ENCODE data around the gene RFX2.
"Not testable (repeated sequence)": the region's sequence is repeated elsewhere in the genome, so short reads cannot be mapped to it uniquely, and the experiment has no call there.

RFX2 gene

GRCh38 chr19:5966941-5967340, 143.4 kb downstream of the RFX2 start:
- DNase-seq, result no peak

DNA sequence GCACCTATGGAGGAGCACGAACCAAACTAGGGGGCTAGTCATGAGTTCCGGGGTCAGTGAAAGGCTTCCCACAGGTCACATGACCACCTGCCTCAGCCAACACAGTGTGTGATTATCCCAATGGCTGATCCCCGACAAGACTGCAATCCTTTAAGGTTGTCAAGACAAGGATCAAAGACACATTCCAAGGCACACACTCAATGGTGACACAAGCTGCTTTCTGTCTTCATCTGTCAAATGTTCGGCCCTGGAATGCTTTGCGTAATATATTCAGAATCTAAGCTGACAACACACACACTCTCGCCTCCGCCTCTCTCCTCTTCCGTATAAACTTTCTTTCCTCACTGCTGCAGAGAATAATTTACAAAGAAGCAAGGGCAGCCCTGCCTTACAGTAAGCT, 144.1 kb downstream of the RFX2 start:
- DNase-seq, result no peak

DNA sequence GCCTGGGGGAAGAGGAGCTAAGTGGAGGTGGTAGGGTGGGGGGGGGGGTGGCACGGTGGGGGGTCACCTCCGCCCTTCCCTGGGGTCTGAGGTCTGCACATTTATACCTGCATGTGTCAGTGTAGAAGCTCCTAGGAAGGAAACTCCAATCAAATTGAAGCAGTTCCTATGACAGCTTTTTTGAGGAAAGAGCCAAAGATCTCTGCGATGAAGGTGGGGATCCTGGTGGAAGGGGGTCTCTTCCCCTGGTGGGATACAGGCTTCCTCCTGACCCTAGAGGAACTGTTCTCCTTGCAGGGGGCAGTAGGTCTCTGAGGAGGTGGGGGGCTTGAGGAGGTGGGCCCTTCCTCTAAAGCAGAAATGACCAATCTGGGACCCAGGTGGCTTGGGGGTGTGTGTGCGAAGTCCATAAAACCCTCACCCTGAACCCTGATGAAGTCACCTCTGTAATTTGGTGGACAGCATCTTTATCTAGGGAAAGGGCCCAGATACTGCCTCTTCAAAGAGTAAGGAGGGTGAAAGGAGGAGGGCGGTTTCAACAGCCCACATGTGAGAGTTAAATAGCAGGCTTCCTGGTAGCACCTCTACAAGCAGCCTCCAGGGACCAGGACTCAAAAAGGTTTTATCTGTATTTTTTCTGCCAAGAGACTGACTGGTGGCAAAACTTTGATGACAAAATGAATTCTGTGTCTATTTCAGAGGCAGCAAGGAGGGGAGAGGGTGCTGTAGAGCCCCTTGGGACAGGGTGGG, 145.3 kb downstream of the RFX2 start:
- no peak for DNase-seq

DNA sequence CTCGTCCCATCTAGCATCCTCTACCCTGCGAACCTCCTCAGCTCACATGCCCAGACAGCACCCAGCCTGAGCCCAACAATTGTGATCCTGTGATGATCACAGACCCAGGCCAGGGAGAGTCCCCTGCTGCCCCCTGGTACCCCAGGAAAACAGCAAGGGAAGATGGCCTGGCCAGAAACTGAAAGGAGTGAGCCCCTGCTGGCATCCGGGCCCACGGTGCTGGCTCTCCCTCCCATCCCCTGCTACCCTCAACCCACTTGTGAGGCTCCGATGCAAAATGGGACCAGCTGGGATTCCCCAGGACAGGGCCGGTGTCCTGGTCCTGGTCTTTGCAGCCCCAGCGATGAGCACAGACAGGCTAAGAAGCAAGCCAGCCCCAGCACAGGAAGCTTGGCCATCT, 146.4 kb downstream of the RFX2 start:
- DNase-seq, result no peak

DNA sequence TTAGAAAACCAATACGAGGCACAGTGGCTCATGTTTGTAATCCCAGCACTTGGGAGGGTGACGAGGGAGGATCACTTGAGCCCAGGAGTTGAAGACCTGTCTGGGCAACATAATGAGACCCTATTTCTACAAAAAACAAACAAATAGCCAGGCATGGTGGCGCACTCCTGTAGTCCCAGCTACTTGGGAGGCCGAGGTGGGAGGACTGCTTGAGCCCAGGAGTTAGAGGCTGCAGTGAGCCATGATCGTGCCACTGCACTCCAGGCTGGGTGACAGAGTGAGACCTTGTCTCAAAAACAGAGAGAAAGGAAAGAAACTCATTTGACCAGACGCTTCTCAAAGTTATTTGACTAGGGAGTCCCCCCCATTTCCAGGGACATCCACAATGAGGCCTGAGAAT, 147.0 kb downstream of the RFX2 start:
- not testable (repeated sequence) for DNase-seq

- no peak for DNase-seq
These were observed 148.0 kb downstream of the RFX2 start for GRCh38 chr19:5961969-5962945.

DNA sequence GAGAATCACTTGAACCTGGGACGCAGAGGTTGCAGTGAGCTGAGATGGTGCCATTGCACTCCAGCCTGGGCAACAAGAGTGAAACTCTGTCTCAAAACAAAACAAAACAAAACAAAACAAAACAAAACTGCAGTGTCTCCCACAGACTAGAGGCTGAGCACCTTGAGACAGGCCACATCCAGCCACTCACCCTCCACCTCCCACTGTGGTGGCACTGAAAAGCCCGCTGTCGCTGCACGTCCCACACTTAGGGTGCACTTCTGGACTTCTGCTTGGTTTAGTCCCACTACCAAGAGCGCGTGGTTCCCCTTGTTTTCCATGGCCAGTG, 148.7 kb downstream of the RFX2 start:
- not testable (repeated sequence) for DNase-seq

GRCh38 chr19:5960005-5961001, 150.0 kb downstream of the RFX2 start:
- DNase-seq, result no peak

DNA sequence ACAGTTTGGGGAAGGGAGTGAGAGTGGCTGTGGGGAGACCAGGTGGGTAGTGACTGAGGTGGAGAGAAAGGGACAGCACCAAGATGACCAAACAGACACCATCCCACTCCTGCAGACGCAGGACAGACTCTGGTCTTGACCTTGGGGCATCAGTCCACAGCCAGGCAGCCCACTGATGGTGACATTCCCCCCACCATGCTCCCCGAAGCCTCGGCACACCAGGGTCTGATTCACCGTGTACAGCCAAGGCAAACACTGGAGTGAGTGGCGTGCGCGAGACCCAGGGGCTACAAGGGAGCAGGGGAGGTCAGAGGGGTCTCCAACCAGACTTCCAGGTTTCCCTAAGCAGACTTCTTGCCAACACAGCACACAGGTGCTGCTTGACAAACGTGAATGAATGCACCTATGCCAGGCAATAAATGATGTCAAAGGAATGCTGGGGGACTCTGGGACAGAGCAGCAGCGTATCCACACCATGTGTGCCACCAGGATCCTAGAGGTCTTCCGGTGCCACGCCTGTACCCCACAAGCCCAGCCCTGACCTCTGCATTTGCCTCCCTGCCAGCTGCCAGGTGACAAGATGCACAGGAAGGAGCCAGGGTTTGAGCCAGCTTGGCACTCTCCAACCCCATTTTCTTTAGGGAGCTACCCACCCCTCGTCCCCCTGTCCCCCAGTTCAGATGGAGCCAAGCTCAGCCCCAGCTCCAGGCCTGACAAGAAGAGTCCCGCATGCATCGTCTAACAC, 150.9 kb downstream of the RFX2 start:
- DNase-seq, result no peak

DNA sequence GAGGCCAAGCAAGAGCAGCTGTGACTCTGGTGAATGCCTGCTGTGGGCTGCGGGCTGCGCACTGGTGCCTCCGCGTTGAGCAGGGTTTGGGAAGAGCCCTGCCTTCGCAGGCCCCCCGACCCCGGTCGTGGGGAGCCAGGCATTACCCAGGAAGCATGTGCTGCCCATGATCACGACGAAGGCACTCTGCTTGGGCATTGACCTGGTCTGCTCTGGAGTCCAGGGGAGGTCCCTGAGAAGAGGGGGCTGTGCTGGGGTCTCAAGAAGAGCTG, 151.5 kb downstream of the RFX2 start:
- DNase-seq, result no peak

DNA sequence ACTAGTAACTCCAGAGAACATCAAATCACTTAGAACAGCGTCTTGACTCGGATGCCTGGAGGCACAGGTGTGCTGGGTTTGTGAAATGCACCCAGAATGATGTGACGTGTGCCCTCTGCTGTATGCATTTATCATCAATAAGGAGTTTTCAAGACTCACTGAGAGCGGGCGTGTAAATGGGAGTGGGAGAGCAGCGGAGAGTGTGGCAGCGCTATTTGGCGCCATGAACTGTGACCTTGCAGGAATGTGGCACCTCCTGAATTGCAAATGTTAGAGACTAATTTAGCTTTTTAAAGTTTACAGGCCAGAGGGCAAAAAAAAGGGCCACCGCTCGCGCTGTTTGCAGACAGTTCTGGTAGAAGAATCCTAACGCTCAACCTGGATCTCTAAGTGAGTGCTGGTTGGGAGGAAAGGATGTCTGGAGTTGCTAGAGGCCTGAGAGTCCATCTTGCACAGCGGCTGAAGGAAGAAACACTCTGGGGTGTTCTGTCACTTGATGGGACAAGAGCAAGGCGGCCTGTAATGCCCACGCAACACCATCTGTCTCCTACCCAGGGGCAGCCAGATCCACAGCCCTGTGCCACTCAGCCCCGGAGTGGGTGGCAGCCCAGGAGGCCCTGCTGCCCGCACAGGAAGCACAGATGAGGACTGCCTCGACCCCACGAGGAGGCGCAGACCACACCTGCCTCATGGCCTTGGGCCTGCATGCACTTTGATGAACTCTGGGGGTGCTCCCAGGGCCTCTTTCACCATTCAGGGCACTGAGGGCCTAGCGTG, 152.0 kb downstream of the RFX2 start:
- DNase-seq, result no peak

DNA sequence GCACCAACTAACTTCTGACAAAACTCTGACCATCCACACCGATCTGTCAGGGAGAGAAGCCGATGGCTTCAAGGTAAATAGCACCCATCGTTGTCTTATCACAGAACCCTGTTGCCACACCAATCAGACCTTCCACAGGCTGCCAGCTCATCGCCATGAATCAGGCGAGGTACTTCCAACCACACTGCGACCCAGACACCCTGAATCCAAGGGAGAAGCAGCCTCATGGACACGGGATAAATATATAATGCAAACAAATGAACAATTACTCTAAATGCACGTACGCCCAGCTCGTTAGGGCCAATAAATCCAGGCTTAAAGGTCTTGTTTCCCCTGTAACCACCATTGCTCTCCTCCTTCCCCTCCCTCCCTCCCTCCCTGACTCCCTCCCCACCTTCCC, 153.1 kb downstream of the RFX2 start:
- DNase-seq, result no peak

DNA sequence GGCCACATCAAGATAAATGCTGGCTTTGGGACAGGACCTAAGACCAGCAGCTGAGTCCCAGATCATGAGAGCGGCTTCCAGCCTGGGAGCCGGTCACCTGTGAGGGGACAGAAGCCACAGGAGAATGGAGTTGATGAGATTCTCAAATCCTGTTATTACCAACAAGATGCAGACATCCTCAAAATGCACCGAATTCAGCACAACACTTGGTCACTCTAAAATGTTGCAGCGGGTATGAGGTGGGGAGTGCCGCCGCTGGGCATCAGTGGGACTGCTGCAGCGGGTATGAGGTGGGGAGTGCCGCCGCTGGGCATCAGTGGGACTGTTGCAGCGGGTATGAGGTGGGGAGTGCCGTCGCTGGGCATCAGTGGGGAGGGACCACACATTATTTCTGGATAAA, 153.6 kb downstream of the RFX2 start:
- no peak for DNase-seq

GRCh38 chr19:5956323-5956722, 154.0 kb downstream of the RFX2 start:
- DNase-seq, result no peak

GRCh38 chr19:5955636-5955935, 154.7 kb downstream of the RFX2 start:
- no peak for DNase-seq

DNA sequence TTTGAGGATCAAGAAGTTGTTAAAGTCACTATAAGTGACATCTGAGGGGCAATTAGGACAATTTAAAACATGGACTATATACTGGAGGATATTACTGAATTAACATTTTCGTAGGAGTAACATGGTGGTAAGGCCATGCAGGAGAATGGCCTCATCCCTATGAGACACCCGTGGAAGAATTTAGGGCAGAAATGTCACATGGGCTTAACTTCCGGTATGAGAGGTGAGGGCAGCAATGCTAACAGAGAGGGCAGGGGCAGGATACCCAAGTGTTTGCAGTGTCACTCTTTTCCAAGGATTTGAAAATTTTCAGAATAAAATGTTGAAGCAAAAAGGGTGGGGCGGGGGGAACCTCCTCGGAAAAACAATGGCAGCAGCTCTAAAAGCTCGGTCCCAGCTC, 156.0 kb downstream of the RFX2 start:
- DNase-seq, result no peak

GRCh38 chr19:5953680-5954213, 156.6 kb downstream of the RFX2 start:
- DNase-seq, result no peak

GRCh38 chr19:5953030-5953589, 157.2 kb downstream of the RFX2 start:
- DNase-seq, result no peak

DNA sequence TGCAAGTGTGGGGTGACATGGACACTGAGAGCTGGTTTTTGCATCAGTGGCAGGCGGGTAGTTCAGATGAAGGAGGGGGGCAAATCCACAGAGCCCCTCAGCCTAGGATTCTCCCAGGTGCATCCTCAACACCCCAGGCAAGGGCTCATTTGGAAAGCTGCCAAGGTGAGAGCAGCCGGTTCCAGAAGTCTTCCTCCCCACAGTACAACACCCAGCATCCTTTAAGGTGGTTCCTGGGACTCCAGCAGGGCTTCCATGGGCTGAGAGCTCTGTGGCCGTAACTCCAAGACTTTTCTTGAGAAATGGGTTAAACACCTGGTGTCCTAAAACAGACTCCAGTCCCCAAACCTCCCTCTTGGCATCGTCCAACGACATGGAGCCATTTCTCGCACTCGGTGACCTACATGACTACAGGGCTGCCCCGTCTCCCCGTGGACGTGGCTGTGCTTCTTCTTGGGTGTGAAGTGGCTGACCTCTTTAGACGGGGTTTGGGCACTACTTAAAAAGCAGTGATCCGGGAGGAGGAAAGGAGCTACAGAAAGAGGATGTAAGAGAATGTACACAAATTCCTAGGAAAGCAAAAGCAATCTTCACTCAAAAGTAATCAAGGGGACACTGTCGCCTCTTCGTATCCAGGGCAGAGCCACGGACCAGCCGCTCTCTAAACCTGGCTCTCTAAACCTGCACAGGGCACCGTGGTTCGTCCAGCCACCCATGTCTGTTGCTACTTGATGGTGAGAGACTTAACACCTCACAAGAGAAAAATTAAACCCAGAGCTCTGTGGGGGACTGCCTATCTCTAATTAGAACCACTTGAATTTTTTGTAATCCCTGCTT, 157.9 kb downstream of the RFX2 start:
- DNase-seq, result no peak

GRCh38 chr19:5951338-5951861, 158.9 kb downstream of the RFX2 start:
- no peak for DNase-seq

Measured in DMS 273 treated with DMSO at 0.1 percent for 48 hours (cell line).